Right ventricle myocardium superior (tissue), 1 donor: ENCODE results near the gene CNNM2. TPM values are rescaled to one million over a fixed set of nuclear protein-coding genes. Genes with fewer than 3 reads are reported as not detected.
"Not testable (repeated sequence)": the region's sequence is repeated elsewhere in the genome, so short reads cannot be mapped to it uniquely, and the experiment has no call there.

Experiments used
- ATAC-seq: fragments of 200-7000 bp; cut with Tn5 transposase; one replicate; pipeline ENCODE4 v1.9.1; 2020; ENCODE audit warnings: mild to moderate bottlenecking; ENCODE audit not compliant: poor library complexity
- DNase-seq: peaks from one replicate; pipeline ENCODE4 v3.0.0-alpha.2; 2020
- intact Hi-C: fragments of 100-400 bp; cut with DNase I; formaldehyde crosslinking; loops from one replicate; pipeline ENCODE4 v1.11.2; 2022
- total RNA-seq: library from RNA; stranded (reverse); fragmentation: NEBNext Ultra II Directional; extraction: Animal tissue kit (Norgen Biotek cat#: 25700); gene quantifications from one replicate; pipeline ENCODE4 v1.2.1, GENCODE V29; 2021
- donor health status: DM: no; HTN: yes; CAD: no; lungs with severe emphysema.

The CNNM2 gene
- total RNA-seq, 1 donor from 2014 or later, result 2.6 TPM

GRCh38 chr10:102919246-102919959, 1.3 kb downstream of the CNNM2 start:
- DNase-seq (peak; percentile 47), ATAC-seq (no peak)

DNA sequence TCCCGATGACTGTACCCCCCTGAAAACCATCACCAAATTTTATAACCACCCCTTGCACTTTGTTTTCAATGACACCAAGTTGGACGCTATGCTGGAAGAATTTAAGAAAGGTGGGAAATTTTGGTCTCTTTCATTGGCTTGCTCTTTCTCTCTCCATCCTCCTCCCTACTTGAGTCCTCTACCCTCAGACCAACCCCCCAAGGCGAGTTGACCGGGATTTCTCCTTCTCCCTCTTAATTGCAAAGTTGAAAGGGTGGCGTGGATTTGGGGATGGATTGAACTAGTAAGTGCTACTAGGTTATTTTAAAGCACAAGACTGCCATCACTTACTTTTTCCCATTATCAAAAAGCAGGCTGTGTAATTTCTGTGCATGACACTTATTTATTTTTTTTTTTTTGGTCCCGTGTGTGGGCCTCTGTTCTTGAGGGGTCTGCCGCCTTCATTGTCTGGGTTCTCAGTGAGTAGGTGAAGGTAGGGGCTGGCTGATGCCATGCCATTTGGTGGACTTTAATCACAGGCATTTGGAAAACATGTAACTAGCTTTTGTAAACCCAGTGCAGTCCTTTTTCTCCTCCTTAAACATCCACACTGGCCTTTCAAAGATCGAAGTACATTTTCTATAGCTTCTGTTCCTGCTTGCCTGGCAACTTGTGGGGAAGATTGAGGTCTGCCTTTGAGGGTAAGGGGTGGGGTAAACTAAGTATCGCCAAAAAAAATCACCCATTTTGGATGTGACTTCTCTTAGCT, 2.1 kb downstream of the CNNM2 start:
- intact Hi-C loops, result loop anchor here (5.0 kb wide), 2 partner anchors 147 to 272 kb away; partner anchors contain the start of gene NT5C2
- no peak for DNase-seq
- ATAC-seq, result no peak

More at GRCh38 chr10:102919246-102919959, 1.3 kb downstream of the CNNM2 start:
- intact Hi-C loops, result loop anchor here (5.0 kb wide), 2 partner anchors 148 to 273 kb away; partner anchors contain the start of gene NT5C2

- DNase-seq (no peak), ATAC-seq (no peak)
- intact Hi-C loops, result no loop called here
Measured at GRCh38 chr10:102923601-102924000, 5.5 kb downstream of the CNNM2 start.

GRCh38 chr10:102926842-102927241, 8.7 kb downstream of the CNNM2 start:
- intact Hi-C loops, result no loop called here
- no peak for DNase-seq

DNA sequence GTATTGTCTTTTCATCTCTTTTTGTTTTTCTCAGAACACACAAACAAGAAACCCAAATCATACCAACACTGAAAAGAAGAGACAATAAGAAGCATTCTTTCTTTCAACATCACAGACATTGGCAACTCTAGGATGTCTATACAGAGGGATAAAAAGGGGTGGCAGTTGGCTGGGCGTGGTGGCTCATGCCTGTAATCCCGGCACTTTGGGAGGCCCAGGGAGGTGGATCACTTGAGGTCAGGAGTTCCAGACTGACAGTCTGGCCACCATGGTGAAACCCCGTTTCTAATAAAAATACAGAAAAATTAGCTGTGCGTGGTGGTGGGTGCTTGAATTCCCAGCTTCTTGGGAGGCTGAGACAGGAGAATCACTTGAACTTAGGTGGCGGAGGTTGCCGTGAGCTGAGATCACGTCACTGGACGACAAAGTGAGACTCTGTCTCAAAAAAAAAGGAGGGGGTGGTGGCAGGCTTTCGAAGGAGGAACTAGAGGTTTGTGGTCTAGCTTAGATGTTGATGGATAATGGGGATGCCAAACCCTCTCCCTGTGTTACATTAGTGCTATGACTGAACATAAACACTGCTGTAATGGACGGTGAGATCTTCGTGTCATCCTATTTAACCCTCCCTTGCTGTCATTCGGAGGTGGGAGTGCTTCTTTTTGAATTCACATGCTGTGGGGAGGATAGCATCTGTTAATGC, 9.4 kb downstream of the CNNM2 start:
- ATAC-seq, result no peak
- intact Hi-C loops, result no loop called here

More at GRCh38 chr10:102926842-102927241, 8.7 kb downstream of the CNNM2 start:
- ATAC-seq, result no peak

GRCh38 chr10:102928442-102928841, 10.3 kb downstream of the CNNM2 start:
- ATAC-seq, intact Hi-C loops, DNase-seq: not testable (repeated sequence)

More for the DNA sequence above, 9.4 kb downstream of the CNNM2 start:
- no peak for DNase-seq

DNA sequence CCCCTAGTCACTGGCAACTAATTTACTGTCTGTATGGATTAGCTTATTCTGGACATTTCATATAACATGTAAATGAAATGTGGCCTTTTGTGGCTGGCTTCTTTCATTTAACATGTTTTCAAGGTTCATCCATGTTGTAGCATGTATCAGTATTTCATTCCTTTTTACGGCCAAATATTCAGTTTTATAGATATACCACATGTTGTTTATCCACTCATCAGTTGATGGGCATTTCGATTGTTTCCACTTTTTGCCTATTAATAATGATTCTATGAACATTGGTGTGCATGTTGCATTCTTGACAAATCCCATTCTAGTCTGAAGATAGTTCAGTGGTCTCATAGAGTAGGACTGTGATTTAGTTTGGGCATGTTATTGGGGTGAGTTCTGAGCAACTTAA, 12.6 kb downstream of the CNNM2 start:
- intact Hi-C loops, result no loop called here
- DNase-seq (no peak), ATAC-seq (no peak)

DNA sequence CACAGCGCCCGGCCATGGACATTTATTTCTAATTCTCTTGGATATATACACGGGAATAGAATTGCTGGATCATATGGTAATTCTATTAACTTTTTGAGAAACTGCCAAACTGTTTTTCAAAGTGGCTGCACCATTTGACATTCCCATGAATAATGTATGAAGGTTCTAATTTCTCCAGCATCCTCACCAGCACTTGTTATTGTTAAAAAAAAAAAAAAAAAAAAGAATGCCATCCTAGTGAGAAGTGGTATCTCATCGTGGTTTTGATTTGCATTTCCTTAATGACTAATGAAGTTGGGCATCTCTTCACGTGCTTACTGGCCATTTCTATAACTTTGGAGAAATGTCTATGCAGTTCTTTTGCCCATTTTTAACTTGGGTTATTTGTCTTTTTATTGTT, 13.5 kb downstream of the CNNM2 start:
- ATAC-seq, result no peak
- DNase-seq, result no peak
- intact Hi-C loops, result no loop called here

- ATAC-seq (no peak), DNase-seq (no peak)
- intact Hi-C loops, result no loop called here
Measured at GRCh38 chr10:102935505-102935904, 17.4 kb downstream of the CNNM2 start.

GRCh38 chr10:102935939-102936605, 18.0 kb downstream of the CNNM2 start:
- intact Hi-C loops, result no loop called here
- DNase-seq, result no peak
- no peak for ATAC-seq

GRCh38 chr10:102941401-102941800, 23.3 kb downstream of the CNNM2 start:
- no peak for DNase-seq
- no peak for ATAC-seq
- intact Hi-C loops, result no loop called here

GRCh38 chr10:102945449-102945848, 27.4 kb downstream of the CNNM2 start:
- DNase-seq (no peak), ATAC-seq (no peak)
- intact Hi-C loops, result no loop called here

DNA sequence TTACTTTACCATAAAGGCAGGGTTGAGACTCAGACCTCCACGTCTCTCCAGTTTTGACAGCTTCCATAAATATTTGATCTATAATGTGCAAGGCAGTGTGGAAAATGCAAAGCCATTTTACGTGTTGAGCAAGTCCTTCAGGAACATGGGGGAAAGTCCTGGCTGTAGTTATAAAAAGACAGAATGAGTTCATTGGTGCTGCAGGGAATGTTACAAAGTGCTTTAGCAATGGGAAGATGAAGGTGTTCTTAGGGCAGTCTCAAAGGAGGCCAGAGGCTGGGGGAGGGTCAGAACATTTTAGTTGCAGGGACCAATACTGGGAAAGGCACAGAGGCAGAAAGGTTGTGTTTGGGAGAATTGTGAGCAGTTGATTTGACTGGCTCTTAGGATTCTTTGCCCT, 27.9 kb downstream of the CNNM2 start:
- intact Hi-C loops, result no loop called here
- DNase-seq (no peak), ATAC-seq (no peak)

DNA sequence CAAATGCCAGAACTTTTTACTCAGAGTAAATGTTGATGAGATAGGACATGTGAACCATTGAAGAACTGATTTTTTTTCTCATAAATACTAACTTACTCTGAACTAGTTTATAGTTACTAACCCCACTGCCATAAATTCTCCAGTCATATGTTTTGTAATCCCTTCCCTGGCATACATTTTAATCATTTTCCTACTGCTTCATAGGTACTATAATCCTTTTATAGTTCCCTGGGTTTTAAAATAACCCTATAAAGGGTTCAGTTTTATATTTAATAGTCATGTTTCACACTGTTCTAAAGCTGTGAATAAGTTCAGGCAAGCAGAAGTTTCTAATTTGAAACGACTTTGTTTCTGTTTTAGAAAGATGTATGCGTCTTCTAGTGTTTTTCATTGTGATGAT, 28.9 kb downstream of the CNNM2 start:
- intact Hi-C loops, result no loop called here
- ATAC-seq (no peak), DNase-seq (no peak)

DNA sequence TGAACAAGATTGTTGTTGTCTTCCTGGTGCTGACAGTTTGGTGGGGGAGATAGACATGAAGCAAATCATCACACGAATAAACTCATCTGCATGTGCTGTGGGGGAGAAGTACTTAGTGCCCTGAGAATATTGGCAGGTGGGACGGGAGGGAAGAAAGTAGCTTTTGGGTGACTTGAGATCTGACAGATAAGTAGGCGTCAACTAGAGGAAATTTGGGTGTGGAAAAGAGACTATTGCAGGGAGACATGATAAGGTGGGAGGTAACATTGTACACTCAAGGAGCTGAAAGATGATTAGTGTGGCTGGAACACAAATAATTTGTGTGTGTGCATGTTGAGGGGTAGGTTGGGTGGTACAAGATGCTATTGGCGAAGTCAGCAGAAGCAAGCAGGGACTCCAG, 30.1 kb downstream of the CNNM2 start:
- ATAC-seq, result no peak
- DNase-seq, result no peak
- intact Hi-C loops, result no loop called here

- intact Hi-C loops, result no loop called here
- DNase-seq, result no peak
- ATAC-seq, result no peak
Measured at GRCh38 chr10:102948786-102949185, 30.7 kb downstream of the CNNM2 start.

DNA sequence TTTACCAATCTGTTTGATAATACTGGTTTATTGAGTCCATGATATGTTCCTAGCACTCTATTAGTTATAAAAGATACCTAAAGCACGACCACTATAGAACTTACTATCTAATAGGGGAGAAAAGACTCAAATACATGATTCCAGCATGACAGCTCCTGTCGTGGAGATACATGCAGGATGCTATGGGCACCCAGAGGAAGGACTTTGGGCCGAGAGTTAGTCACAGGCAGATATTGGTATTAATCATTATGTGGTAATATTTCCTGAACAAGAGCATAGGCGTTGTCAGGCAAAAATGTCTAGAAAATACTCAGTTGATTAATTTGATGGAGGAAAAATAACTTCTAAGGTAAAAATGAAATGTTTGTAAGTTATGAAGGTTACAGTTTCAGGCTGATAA, 31.8 kb downstream of the CNNM2 start:
- DNase-seq (no peak), ATAC-seq (no peak)
- intact Hi-C loops, result no loop called here

DNA sequence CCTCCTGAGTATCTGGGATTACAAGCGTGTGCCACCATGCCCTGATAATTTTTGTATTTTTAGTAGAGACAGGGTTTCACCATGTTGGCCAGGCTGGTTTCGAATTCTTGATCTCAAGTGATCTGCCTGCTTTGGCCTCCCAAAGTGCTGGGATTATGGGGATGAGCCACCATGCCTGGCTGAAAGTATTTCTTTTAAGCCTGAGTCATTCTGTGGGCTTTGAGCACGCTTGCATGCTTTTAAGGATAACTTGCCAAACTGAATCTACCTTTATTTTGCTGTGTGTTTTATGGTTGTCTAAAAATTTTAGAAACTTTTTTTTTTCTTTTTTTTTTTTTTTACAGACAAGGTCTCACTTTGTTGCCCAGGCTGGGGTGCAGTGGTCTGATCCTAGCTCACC, 33.2 kb downstream of the CNNM2 start:
- DNase-seq (no peak), ATAC-seq (no peak)
- intact Hi-C loops, result no loop called here

GRCh38 chr10:102959360-102959759, 41.3 kb downstream of the CNNM2 start:
- DNase-seq (no peak), ATAC-seq (no peak)
- intact Hi-C loops, result no loop called here
